ENCODE data around the gene IFFO2. TPM values are rescaled to one million over a fixed set of nuclear protein-coding genes. Genes with fewer than 3 reads are reported as not detected.

Gene IFFO2
- total and polyA plus RNA-seq, 4 donors: 0.88 to 7.4 (median 3.0) TPM

GRCh38 chr1:18938008-18938706 lies 18.3 kb downstream of the IFFO2 start:
- 89% methylated on average over 14 of the region's 14 CpGs for WGBS
- H3K27me3 ChIP-seq (ENCODE audit: control insufficient read depth in 4 of 4, insufficient read depth in 4 of 4, low read length in 3 of 4): no peaks in the 10 kb centered on the region
- H3K27ac ChIP-seq (ENCODE audit: low read depth in 1 of 2, low read length in 2 of 2): no peak overlapping the region
- H3K36me3 ChIP-seq (ENCODE audit: control insufficient read depth in 4 of 4, insufficient read depth in 3 of 4, low read depth in 1 of 4, low read length in 3 of 4): no peaks in the 10 kb centered on the region
- TF ChIP-seq ATF3 (IDR thresholded peaks at IDR 0.05) (no peak), RXRA (IDR thresholded peaks at IDR 0.05) (no peak), EGR1 (IDR thresholded peaks at IDR 0.05; ENCODE audit: low read depth in 2 of 2) (no peak), FOXA2 (IDR thresholded peaks at IDR 0.05) (no peak), FOXA1 (IDR thresholded peaks at IDR 0.05) (no peak), YY1 (IDR thresholded peaks at IDR 0.05) (no peak), REST (IDR thresholded peaks at IDR 0.05) (no peak), NR2F2 (IDR thresholded peaks at IDR 0.05) (no peak)
- DNase-seq (ENCODE audit: low spot score): no peak
- H3K4me1 ChIP-seq (ENCODE audit: control insufficient read depth in 4 of 4, insufficient read depth in 4 of 4, low read length in 3 of 4): peaks cover 5 to 13% (median 8%) of the 10 kb centered on the region in 4 donors
- no peak overlapping the region for H3K9ac ChIP-seq (ENCODE audit: low read depth in 1 of 2, low read length in 2 of 2)
- H3K9me3 ChIP-seq (ENCODE audit: control insufficient read depth in 4 of 4, low read length in 3 of 4): no peaks in the 10 kb centered on the region
- H3K4me3 ChIP-seq (ENCODE audit: low read depth in 1 of 3, low read length in 3 of 3): no peak overlapping the region

GRCh38 chr1:18937539-18937938 lies 18.9 kb downstream of the IFFO2 start:
- TF ChIP-seq EGR1 (IDR thresholded peaks at IDR 0.05; ENCODE audit: low read depth in 2 of 2) (no peak), ATF3 (IDR thresholded peaks at IDR 0.05) (no peak), YY1 (IDR thresholded peaks at IDR 0.05) (no peak), RAD21 (IDR thresholded peaks at IDR 0.05) (no peak), CTCF (IDR thresholded peaks at IDR 0.05; ENCODE audit: low read depth, low read length, missing input control) (no peak), GABPA (IDR thresholded peaks at IDR 0.05 in 1 of 2, conservative IDR thresholded peaks at IDR 0.05 in 1 of 2) (no peak), NR2F2 (IDR thresholded peaks at IDR 0.05) (no peak), FOXA2 (IDR thresholded peaks at IDR 0.05) (no peak)
- H3K4me1 ChIP-seq (ENCODE audit: control insufficient read depth in 4 of 4, insufficient read depth in 4 of 4, low read length in 3 of 4): peaks cover 5 to 13% (median 8%) of the 10 kb centered on the region in 4 donors
- H3K36me3 ChIP-seq (ENCODE audit: control insufficient read depth in 4 of 4, insufficient read depth in 3 of 4, low read depth in 1 of 4, low read length in 3 of 4): no peaks in the 10 kb centered on the region

More at GRCh38 chr1:18937539-18937938, 18.9 kb downstream of the IFFO2 start:
- WGBS: 88% methylated on average over 8 of the region's 8 CpGs
- Histone ChIP-seq H3K9ac (ENCODE audit: low read depth in 1 of 2, low read length in 2 of 2) (no peak overlapping the region), H3K27me3 (ENCODE audit: control insufficient read depth in 4 of 4, insufficient read depth in 4 of 4, low read length in 3 of 4) (no peaks in the 10 kb centered on the region), H3K4me3 (ENCODE audit: low read depth in 1 of 3, low read length in 3 of 3) (no peak overlapping the region), H3K9me3 (ENCODE audit: control insufficient read depth in 4 of 4, low read length in 3 of 4) (no peaks in the 10 kb centered on the region), H3K27ac (ENCODE audit: low read depth in 1 of 2, low read length in 2 of 2) (peak overlapping the region in 1 of 2 donors; percentile 18)
- no peak for DNase-seq (ENCODE audit: low spot score)

Measured in liver (tissue), 9 donors.